A673 (cell line): ENCODE measurements around the gene DNAJB4. TPM values are rescaled to one million over a fixed set of nuclear protein-coding genes. Genes with fewer than 3 reads are reported as not detected.

Experiments used
- BruUV-seq: library from RNA; stranded (reverse); fragments of 400-500 nt; replicated peaks from 2 replicates; lab custom pipeline; 2021; lab: Mats Ljungman, UMichigan
- CTCF ChIA-PET: fragments of 300-600 bp; sonication (Branson Sonifier 250); formaldehyde crosslinking; loops from one replicate; lab custom pipeline; 2022; ENCODE audit warnings: antibody characterized with exemption; lab: Charles Lee
- POLR2A ChIA-PET: fragments of 300-600 bp; sonication (Branson Sonifier 250); formaldehyde crosslinking; loops from one replicate; lab custom pipeline; 2022; ENCODE audit warnings: antibody characterized with exemption; ENCODE audit not compliant: low non-redundant PET; lab: Charles Lee
- DNase-seq: peaks from one replicate; pipeline ENCODE4 v3.0.0-alpha.2; 2015; ENCODE audit warnings: low spot score
- H3K27ac ChIP-seq: fragments of 200-600 bp; sonication (generic); 2 replicates; pipeline ENCODE4 v1.5.1; 2016; ENCODE audit warnings: mixed run types, low read depth, mild to moderate bottlenecking, mixed read lengths, antibody characterized with exemption, low read length; ENCODE audit not compliant: poor library complexity, severe bottlenecking
- H3K27me3 ChIP-seq: fragments of 200-600 bp; sonication (generic); replicated peaks from 2 replicates; pipeline ENCODE4 v1.6.1; 2017; ENCODE audit warnings: mixed run types, low read depth, mild to moderate bottlenecking, mixed read lengths, antibody characterized with exemption, low read length; ENCODE audit not compliant: insufficient read depth, poor library complexity
- H3K36me3 ChIP-seq: fragments of 200-600 bp; sonication (generic); 2 replicates; pipeline ENCODE4 v1.6.1; 2016; ENCODE audit warnings: mixed run types, mild to moderate bottlenecking, mixed read lengths, antibody characterized with exemption, low read length; ENCODE audit not compliant: insufficient read depth, poor library complexity, severe bottlenecking
- H3K4me1 ChIP-seq: fragments of 200-600 bp; sonication (generic); 2 replicates; pipeline ENCODE4 v1.6.1; 2017; ENCODE audit warnings: mixed run types, mild to moderate bottlenecking, mixed read lengths, antibody characterized with exemption, low read length; ENCODE audit not compliant: insufficient read depth, poor library complexity, severe bottlenecking
- H3K4me3 ChIP-seq: fragments of 200-600 bp; sonication (generic); 2 replicates; pipeline ENCODE4 v1.5.1; 2016; ENCODE audit warnings: low read depth, mixed run types, mild to moderate bottlenecking, mixed read lengths, low read length; ENCODE audit not compliant: poor library complexity, severe bottlenecking
- H3K9me3 ChIP-seq: fragments of 200-600 bp; sonication (generic); 2 replicates; pipeline ENCODE4 v1.6.1; 2016; ENCODE audit warnings: mixed run types, low read depth, mild to moderate bottlenecking, mixed read lengths, antibody characterized with exemption, low read length; ENCODE audit not compliant: poor library complexity, severe bottlenecking
- EZH2 ChIP-seq: fragments of 200-600 bp; sonication (generic); IDR thresholded peaks from 2 replicates; pipeline ENCODE4 v1.6.1; 2017; ENCODE audit warnings: borderline replicate concordance, low read depth, mild to moderate bottlenecking, mixed read lengths, antibody characterized with exemption, low read length; ENCODE audit not compliant: poor library complexity, severe bottlenecking
- intact Hi-C: fragments of 100-400 bp; cut with micrococcal nuclease; formaldehyde crosslinking; loops from one replicate; pipeline ENCODE4 v1.10.0; 2022; ENCODE audit not compliant: unreplicated experiment
- total RNA-seq: library from RNA; stranded (reverse); gene quantifications from 2 replicates; pipeline ENCODE4 v1.2.3, GENCODE V29; 2021
- TF ChIP-seq, protein P1 (sequence below): fragments of 300-800, 200-600 bp; sonication (generic); conservative IDR thresholded peaks from 2 replicates; pipeline ENCODE4 v1.5.1; 2017; ENCODE audit warnings: low read depth, mild to moderate bottlenecking, antibody characterized with exemption, low read length, moderate library complexity, mixed read lengths

The DNAJB4 gene
- total RNA-seq, 1 experiment from 2014 or later = 34.5 TPM

DNA sequence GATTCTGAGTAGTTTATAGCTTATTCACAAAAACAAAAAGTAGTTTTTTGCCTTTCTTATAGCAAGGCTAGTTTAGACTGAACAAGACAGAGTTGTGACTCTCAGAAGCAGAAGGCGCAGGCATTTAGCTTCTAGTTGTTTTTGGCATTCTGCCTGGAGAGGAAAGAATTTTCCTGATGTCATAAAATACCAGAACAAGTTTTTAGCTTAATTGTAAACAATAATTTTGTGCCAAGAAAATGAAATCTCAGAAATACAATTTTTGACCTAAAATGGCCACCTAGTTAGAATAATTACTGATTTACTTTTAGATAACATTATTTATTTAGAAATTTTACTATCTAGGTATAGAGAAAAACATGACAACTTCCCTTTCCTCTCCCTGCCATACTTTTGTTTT lies 1.0 kb downstream of the DNAJB4 start:
- DNase-seq = peak; percentile 77
- Histone ChIP-seq H3K4me3 (peak overlapping the region; percentile 60), H3K4me1 (peaks cover 33% of the 10 kb centered on the region), H3K27me3 (no peaks in the 10 kb centered on the region), H3K36me3 (no peaks in the 10 kb centered on the region), H3K27ac (peak overlapping the region; percentile 99), H3K9me3 (no peaks in the 10 kb centered on the region)
- ChIA-PET POLR2A (no interaction called here), CTCF (no interaction called here)
- intact Hi-C loops = no loop called here
- no TSS peak for BruUV-seq
- no peak for TF ChIP-seq EZH2
- TF ChIP-seq, protein P1, sequence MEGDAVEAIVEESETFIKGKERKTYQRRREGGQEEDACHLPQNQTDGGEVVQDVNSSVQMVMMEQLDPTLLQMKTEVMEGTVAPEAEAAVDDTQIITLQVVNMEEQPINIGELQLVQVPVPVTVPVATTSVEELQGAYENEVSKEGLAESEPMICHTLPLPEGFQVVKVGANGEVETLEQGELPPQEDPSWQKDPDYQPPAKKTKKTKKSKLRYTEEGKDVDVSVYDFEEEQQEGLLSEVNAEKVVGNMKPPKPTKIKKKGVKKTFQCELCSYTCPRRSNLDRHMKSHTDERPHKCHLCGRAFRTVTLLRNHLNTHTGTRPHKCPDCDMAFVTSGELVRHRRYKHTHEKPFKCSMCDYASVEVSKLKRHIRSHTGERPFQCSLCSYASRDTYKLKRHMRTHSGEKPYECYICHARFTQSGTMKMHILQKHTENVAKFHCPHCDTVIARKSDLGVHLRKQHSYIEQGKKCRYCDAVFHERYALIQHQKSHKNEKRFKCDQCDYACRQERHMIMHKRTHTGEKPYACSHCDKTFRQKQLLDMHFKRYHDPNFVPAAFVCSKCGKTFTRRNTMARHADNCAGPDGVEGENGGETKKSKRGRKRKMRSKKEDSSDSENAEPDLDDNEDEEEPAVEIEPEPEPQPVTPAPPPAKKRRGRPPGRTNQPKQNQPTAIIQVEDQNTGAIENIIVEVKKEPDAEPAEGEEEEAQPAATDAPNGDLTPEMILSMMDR = no peak

DNA sequence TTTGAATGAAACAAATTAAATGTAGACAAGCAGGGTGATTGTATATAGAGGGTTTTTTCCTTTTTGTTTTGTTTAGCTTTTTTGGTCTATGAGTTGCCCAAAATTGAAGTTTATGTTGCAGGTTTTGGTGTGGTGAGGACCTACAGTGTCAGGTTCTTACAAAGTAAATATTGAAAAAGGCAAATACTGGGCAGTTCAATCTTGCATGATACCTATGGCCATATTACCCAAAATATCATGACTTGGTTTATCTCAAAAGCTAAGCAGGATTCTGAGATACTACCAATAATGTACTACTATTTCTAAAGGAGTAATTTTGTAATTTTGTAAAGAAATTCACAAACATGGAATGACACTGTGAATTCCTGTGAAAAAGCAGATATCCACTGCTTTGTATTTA lies 1.8 kb downstream of the DNAJB4 start:
- no TSS peak for BruUV-seq
- TF ChIP-seq EZH2 = no peak
- TF ChIP-seq, protein P1 = no peak

GRCh38 chr1:78007677-78008341 lies 3.1 kb downstream of the DNAJB4 start:
- Histone ChIP-seq H3K27ac (no peak overlapping the region), H3K9me3 (no peaks in the 10 kb centered on the region)

More for the DNA sequence above, 1.8 kb downstream of the DNAJB4 start:
- DNase-seq = no peak
- ChIA-PET POLR2A (no interaction called here), CTCF (no interaction called here)
- no peaks in the 10 kb centered on the region for H3K36me3 ChIP-seq
- H3K4me3 ChIP-seq = peak overlapping the region; percentile 60
- peak overlapping the region; percentile 99 for H3K27ac ChIP-seq
- H3K27me3 ChIP-seq = no peaks in the 10 kb centered on the region
- intact Hi-C loops = no loop called here
- peaks cover 30% of the 10 kb centered on the region for H3K4me1 ChIP-seq
- H3K9me3 ChIP-seq = no peaks in the 10 kb centered on the region

More at GRCh38 chr1:78007677-78008341, 3.1 kb downstream of the DNAJB4 start:
- peaks cover 17% of the 10 kb centered on the region for H3K4me1 ChIP-seq
- ChIA-PET CTCF (no interaction called here), POLR2A (interaction anchor here (0.6 kb wide), 1 partner anchor 32 kb away, joined by 6 read pairs; no protein-coding TSS in a partner anchor)
- intact Hi-C loops = no loop called here
- no peaks in the 10 kb centered on the region for H3K36me3 ChIP-seq
- BruUV-seq = no TSS peak
- DNase-seq = no peak
- TF ChIP-seq, protein P1 = no peak
- no peak for TF ChIP-seq EZH2
- H3K4me3 ChIP-seq = peak overlapping the region; percentile 60
- no peaks in the 10 kb centered on the region for H3K27me3 ChIP-seq
